Lung (tissue), 12 donors: ENCODE measurements around the gene FAM20B. TPM values are rescaled to one million over a fixed set of nuclear protein-coding genes. Genes with fewer than 3 reads are reported as not detected.

Experiments used
- ATAC-seq: fragments of 200-7000 bp; cut with Tn5 transposase; one replicate; pipeline ENCODE4 v1.9.1; 2020; ENCODE audit warnings: moderate number of reproducible peaks; ENCODE audit not compliant: insufficient read depth, low FRiP score
- DNase-seq, 3 donors: peaks; one replicate each; pipeline ENCODE4 v3.0.0-alpha.2; 2013 to 2017
- H3K27ac ChIP-seq, 2 donors: one replicate each; pipeline ENCODE4 v1.5.1; 2013; ENCODE audit warnings: mild to moderate bottlenecking in 2 of 2, moderate library complexity in 2 of 2, control low read depth in 1 of 2, inconsistent platforms in 1 of 2, low read depth in 1 of 2, low read length in 1 of 2
- H3K27me3 ChIP-seq, 3 donors: one replicate each; pipeline ENCODE4 v1.5.1; 2013; ENCODE audit warnings: low read length in 2 of 3; ENCODE audit not compliant: control insufficient read depth in 3 of 3, insufficient read depth in 3 of 3
- H3K36me3 ChIP-seq, 4 donors: one replicate each; pipeline ENCODE4 v1.5.1; 2013; ENCODE audit warnings: low read length in 4 of 4, mild to moderate bottlenecking in 1 of 4, moderate library complexity in 1 of 4; ENCODE audit not compliant: control insufficient read depth in 4 of 4, insufficient read depth in 4 of 4
- H3K4me1 ChIP-seq, 5 donors: one replicate each; pipeline ENCODE4 v1.5.1; 2013; ENCODE audit warnings: low read length in 5 of 5, mild to moderate bottlenecking in 2 of 5, moderate library complexity in 1 of 5; ENCODE audit not compliant: control insufficient read depth in 5 of 5, insufficient read depth in 5 of 5
- H3K4me3 ChIP-seq: one replicate; pipeline ENCODE4 v1.5.1; 2013; ENCODE audit warnings: mild to moderate bottlenecking, control low read depth, moderate library complexity
- H3K9ac ChIP-seq, 2 donors: one replicate each; pipeline ENCODE4 v1.5.1; 2013; ENCODE audit warnings: low read length in 2 of 2, control low read depth in 1 of 2; ENCODE audit not compliant: insufficient read depth in 1 of 2
- H3K9me3 ChIP-seq, 4 donors: one replicate each; pipeline ENCODE4 v1.5.1; 2013; ENCODE audit warnings: low read length in 3 of 4, mild to moderate bottlenecking in 1 of 4, moderate library complexity in 1 of 4; ENCODE audit not compliant: control insufficient read depth in 4 of 4, insufficient read depth in 3 of 4
- WGBS, 2 donors: extraction: QIAGEN DNeasy Blood & Tissue Kit; methylation state at CpG; one replicate each; pipeline ENCODE4 v1.1.7; 2013; 5-methylcytosine and 5-hydroxymethylcytosine counted together
- polyA plus RNA-seq, 2 donors: library from polyadenylated mRNA; stranded (reverse); fragments of 200-250 nt; gene quantifications; one replicate each; pipeline ENCODE4 v1.2.1, GENCODE V29; 2013
- total RNA-seq, 2 donors: library from RNA; depleted of rRNA in 1 of 2; stranded (reverse); fragments of >200 nt in 1 of 2; gene quantifications; one replicate each; pipeline ENCODE4 v1.2.1, GENCODE V29; 2014 to 2021
- TF ChIP-seq, protein P1 (sequence below): IDR thresholded peaks from 2 replicates; pipeline ENCODE4 v1.5.1; 2012; ENCODE audit warnings: mild to moderate bottlenecking; ENCODE audit errors: control extremely low read depth, extremely low read depth
- donor health status: control.
- donor health status: control.
- donor health status: Bipolar disorder and iron deficiency.
- donor health status: healthy.
- donor health status: DM: yes; HTN: yes; CAD: no.

The FAM20B gene
- total and polyA plus RNA-seq, 4 donors = 7.9 to 35.8 (median 19.0) TPM

DNA sequence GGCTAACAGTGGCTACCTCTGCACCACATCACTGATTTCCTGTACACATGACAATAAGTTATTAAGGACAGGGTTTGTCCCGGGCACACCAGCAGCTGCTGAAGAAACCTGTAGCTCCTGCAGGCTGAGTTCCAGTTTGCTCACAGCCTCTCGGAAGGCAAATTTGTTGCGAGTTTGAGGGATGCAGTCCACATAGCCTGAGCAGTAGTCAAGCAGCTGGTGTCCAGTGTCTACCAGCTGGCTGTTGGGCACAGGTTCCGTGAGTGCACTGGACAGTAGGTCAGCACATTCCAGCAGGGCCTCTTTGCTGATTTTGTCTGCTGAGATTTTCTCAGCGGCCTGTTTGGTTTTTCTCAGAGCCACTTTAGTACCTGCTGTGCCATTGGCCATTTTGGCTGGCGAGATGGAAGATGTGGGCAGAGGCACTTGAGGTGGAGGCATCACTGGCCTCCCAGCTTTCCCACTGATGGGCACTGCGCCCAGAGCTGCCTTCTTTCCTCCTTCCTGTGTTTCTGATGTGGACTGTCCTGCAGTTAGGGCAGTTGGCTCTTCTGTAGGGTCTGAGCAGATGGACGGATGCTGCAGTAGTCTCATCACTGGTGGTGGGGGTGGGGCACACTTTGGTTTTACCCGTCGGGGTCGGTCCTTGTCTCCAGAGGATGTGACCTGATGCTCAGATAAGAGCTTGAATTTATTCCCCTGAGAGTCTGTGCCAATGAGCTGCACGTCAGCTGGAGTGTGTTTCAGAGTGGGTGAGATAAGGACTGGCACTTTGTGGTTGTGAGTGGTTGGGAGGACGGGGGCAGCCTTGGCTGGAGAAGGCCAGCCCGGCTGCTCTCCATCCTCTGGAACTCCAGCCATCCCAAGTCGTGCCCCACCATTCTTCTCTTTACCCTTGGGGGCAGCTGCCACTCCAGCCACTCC lies 82.3 kb downstream of the FAM20B start:
- Histone ChIP-seq H3K9ac (no peak overlapping the region), H3K4me1 (no peaks in the 10 kb centered on the region), H3K27me3 (no peaks in the 10 kb centered on the region), H3K27ac (no peak overlapping the region), H3K36me3 (peaks cover 22 to 38% (median 30%) of the 10 kb centered on the region in 4 donors), H3K9me3 (no peaks in the 10 kb centered on the region), H3K4me3 (no peak overlapping the region)
- ATAC-seq (no peak), DNase-seq (no peak)
- TF ChIP-seq, protein P1, sequence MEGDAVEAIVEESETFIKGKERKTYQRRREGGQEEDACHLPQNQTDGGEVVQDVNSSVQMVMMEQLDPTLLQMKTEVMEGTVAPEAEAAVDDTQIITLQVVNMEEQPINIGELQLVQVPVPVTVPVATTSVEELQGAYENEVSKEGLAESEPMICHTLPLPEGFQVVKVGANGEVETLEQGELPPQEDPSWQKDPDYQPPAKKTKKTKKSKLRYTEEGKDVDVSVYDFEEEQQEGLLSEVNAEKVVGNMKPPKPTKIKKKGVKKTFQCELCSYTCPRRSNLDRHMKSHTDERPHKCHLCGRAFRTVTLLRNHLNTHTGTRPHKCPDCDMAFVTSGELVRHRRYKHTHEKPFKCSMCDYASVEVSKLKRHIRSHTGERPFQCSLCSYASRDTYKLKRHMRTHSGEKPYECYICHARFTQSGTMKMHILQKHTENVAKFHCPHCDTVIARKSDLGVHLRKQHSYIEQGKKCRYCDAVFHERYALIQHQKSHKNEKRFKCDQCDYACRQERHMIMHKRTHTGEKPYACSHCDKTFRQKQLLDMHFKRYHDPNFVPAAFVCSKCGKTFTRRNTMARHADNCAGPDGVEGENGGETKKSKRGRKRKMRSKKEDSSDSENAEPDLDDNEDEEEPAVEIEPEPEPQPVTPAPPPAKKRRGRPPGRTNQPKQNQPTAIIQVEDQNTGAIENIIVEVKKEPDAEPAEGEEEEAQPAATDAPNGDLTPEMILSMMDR = no peak
- whole genome bisulfite sequencing, 2 donors = 76 to 82% methylated on average over 15 of the region's 15 CpGs

DNA sequence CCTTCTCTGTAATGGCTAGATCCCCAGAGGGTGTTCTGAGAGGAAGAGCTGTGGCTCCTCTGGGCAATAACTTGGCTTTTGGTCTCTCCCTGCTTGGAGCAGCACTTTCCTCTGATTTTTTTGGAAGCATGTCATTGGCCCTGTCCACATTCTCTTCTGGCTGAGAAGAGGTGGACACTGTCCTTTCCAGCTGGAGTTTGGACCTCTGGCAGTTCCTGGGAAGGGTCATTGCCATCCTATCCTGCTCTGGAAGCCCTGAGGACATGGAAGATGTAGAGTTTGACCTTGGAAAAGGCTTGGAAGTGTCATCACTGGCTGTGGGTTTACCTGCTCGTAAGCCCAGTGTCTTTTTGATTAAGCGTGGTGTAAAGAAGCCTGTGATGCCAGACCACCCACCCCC lies 83.0 kb downstream of the FAM20B start:
- TF ChIP-seq, protein P1 = no peak
- ATAC-seq = no peak

DNA sequence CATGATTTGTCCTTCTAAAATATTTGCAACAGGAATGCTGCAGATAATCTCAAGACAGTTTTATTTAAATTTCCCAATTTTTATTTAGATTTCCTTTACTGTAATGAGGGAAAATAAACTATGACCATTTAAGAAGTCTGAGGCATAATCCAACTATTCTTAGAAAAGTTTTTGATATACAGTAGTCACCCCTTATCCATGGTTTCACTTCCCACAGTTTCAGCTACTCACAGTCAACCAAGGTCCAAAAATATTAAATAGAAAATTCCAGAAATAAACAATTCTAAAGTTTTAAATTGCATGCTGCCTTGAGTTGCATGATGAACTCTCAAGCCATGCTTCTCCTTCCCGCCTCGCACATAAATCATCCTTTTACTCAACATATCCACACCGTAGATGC lies 89.5 kb downstream of the FAM20B start:
- Histone ChIP-seq H3K27me3 (no peaks in the 10 kb centered on the region), H3K4me1 (no peaks in the 10 kb centered on the region), H3K4me3 (no peak overlapping the region), H3K27ac (no peak overlapping the region), H3K9me3 (no peaks in the 10 kb centered on the region), H3K36me3 (peaks cover 9 to 25% (median 18%) of the 10 kb centered on the region in 4 donors), H3K9ac (no peak overlapping the region)
- whole genome bisulfite sequencing, 2 donors = 89 to 94% methylated on average over 3 of the region's 3 CpGs
- DNase-seq (no peak), ATAC-seq (no peak)
- TF ChIP-seq, protein P1 = no peak

More for the DNA sequence above, 83.0 kb downstream of the FAM20B start:
- no peaks in the 10 kb centered on the region for H3K27me3 ChIP-seq
- H3K9ac ChIP-seq = no peak overlapping the region
- H3K36me3 ChIP-seq = peaks cover 22 to 39% (median 30%) of the 10 kb centered on the region in 4 donors
- H3K4me1 ChIP-seq = no peaks in the 10 kb centered on the region
- H3K4me3 ChIP-seq = no peak overlapping the region
- no peak for DNase-seq
- WGBS, 2 donors = 91 to 96% methylated on average over 2 of the region's 2 CpGs
- H3K9me3 ChIP-seq = no peaks in the 10 kb centered on the region
- H3K27ac ChIP-seq = no peak overlapping the region
